Measurements from ENCODE around the gene ABL1.

Gene ABL1

DNA sequence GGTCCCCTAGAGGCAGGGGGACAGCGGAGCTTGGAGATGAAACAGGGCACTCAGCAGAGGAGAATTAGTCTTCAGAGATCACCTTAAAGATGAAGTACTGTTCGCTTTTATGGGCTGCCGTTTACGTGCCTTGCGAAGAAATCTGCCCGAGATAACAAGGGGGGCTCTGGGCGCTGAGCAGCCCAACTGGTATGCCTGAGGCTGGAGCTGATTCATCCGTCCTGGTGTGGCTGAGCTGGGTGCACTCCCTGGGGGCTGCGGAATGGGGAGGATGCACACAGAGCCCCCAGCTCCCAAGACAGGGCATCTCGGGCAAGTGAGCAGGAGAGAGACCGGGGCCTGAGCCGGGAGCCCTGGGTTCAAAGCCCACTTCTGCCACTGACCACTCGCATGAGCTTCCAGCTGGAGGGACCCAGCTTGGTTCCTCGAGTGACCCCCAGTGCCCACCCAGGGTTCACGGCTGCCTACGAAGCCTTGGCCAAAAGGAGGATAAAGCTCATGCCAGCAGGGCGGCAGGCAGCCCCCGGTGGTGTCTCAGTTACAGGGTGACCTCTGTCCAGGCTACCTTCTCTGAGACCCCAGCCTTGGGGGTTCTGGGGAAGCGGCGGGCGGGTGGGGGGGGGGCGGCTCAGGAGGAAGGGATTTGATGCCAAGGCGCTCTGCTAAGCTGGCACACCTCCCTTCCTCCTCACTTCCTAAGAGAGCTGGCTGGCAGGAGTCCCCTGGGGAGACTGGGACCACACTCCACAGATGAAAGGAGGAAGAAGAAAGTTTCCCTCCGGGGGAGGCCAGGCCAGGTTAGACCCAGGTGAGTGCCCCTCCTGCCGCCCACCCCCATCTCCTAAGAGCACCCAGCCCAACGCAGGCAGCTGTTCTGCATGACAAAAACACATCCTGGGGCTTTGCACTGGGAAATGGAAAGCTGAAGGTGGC lies 98.3 kb downstream of the ABL1 start:
- Histone ChIP-seq H3K36me3 (ENCODE audit: control insufficient read depth in 2 of 2, insufficient read depth in 2 of 2, low read length in 2 of 2) (no peaks in the 10 kb centered on the region), H3K4me3 (ENCODE audit: low read length in 2 of 2) (no peak overlapping the region), H3K4me1 (ENCODE audit: control insufficient read depth in 2 of 2, insufficient read depth in 2 of 2, low read length in 2 of 2) (peaks cover 2 to 5% of the 10 kb centered on the region in 2 donors), H3K27ac (ENCODE audit: low read depth in 2 of 2, low read length in 2 of 2) (no peak overlapping the region), H3K9me3 (ENCODE audit: control insufficient read depth in 2 of 2, low read length in 2 of 2) (no peaks in the 10 kb centered on the region), H3K9ac (ENCODE audit: low read depth in 1 of 2, low read length in 2 of 2) (no peak overlapping the region), H3K27me3 (ENCODE audit: control insufficient read depth in 2 of 2, insufficient read depth in 2 of 2, low read length in 2 of 2) (peaks cover 9 to 27% of the 10 kb centered on the region in 2 donors)

DNA sequence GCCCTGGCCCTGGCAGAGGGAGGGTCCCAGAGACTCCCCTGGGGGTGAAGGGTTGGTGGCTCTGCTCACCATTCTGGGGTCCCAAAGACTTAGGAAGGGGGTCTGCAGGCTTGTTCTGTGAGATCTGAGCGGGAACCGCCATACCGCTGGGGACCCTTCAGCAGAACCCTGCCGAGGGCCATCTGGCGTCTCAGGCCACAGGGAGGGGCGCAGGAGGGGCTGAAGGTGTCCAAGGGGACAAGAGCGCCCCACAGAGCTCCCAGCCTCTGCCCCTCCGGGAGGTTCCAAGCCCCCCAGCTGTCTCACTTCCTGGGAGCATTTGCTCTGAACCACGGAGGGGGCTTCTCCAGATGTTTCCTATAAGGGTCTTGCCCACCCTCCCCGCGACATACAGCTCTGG lies 99.2 kb downstream of the ABL1 start:
- Histone ChIP-seq H3K4me3 (ENCODE audit: low read length in 2 of 2) (no peak overlapping the region), H3K27me3 (ENCODE audit: control insufficient read depth in 2 of 2, insufficient read depth in 2 of 2, low read length in 2 of 2) (peaks cover 9 to 27% of the 10 kb centered on the region in 2 donors), H3K4me1 (ENCODE audit: control insufficient read depth in 2 of 2, insufficient read depth in 2 of 2, low read length in 2 of 2) (peaks cover 3 to 9% of the 10 kb centered on the region in 2 donors), H3K27ac (ENCODE audit: low read depth in 2 of 2, low read length in 2 of 2) (no peak overlapping the region), H3K9me3 (ENCODE audit: control insufficient read depth in 2 of 2, low read length in 2 of 2) (no peaks in the 10 kb centered on the region), H3K36me3 (ENCODE audit: control insufficient read depth in 2 of 2, insufficient read depth in 2 of 2, low read length in 2 of 2) (no peaks in the 10 kb centered on the region), H3K9ac (ENCODE audit: low read depth in 1 of 2, low read length in 2 of 2) (no peak overlapping the region)

DNA sequence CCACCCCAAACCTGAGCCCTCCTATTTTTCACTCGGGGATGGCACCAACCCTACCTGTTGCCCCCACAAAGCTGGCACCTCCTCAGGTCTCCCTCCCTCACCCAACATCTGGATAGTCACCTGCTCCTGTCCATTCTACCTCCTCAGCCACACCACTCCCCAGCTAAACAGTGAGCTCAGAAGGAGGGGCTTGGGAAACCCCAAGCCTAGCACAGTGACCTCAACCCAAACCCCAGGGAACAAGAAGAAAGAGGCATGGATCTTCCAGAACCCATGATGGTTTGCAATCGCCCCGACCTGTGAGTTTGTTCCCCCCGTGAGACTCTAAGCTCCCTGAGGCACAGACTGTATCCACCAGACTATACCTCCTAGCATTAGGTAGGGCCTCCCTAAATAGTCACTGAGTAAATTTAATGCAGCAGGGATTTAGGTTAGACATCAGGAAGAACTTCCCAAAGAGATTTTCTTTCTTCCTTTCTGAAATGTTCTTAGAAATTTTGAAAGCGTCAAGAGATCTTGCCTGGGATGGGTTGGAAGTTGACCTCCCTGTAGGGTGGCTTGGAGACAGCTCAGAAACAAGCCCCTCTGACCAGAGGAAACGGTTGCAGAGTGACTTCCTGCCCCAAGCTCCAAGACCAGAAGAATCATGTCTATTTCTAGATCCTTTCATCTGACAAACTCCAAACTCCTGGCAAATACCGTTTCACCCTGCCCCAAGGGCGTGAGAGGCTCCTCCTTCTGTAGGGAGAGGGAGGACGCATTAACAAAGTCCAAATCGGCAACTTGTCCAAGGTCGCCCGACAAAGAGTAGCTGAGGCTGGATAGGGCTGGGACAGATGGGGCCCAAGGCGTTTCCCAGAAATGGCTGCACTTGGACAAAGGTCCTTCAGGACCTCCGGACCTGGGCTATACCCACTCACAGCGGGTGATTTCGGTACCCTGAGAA lies 99.9 kb downstream of the ABL1 start:
- Histone ChIP-seq H3K9me3 (ENCODE audit: control insufficient read depth in 2 of 2, low read length in 2 of 2) (no peaks in the 10 kb centered on the region), H3K4me1 (ENCODE audit: control insufficient read depth in 2 of 2, insufficient read depth in 2 of 2, low read length in 2 of 2) (peaks cover 5 to 9% of the 10 kb centered on the region in 2 donors), H3K9ac (ENCODE audit: low read depth in 1 of 2, low read length in 2 of 2) (no peak overlapping the region), H3K27ac (ENCODE audit: low read depth in 2 of 2, low read length in 2 of 2) (no peak overlapping the region), H3K36me3 (ENCODE audit: control insufficient read depth in 2 of 2, insufficient read depth in 2 of 2, low read length in 2 of 2) (no peaks in the 10 kb centered on the region), H3K27me3 (ENCODE audit: control insufficient read depth in 2 of 2, insufficient read depth in 2 of 2, low read length in 2 of 2) (peaks cover 9 to 27% of the 10 kb centered on the region in 2 donors), H3K4me3 (ENCODE audit: low read length in 2 of 2) (no peak overlapping the region)

DNA sequence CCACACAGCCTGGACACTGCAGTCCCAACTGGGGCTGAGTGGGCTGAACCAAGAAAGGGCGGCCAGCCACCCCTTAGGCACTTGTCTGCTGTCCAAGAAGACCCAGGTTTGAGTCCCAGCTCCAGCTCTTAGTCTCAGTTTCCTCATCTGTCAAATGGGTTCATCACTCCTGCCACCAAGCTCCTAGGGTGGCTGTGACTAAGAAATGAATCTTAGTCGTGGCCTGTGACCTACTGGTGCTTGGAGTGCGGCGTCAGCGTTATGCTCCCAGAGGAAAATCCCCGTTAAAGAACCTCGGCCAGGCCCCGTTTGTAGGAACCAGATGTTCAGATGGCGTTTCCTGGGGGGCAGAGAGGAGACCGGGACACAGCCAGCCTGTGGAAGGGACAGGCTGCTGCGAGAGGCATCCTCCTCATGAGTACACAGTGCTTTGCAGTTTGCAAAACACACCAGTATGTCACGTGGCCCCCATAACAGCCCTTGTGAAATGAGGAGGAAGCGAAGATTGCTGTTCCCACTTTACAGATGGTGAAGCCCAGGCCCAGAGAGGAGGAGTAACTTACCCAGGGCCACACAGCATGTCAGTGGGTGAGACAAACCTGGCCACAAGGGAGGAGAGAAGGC lies 100.7 kb downstream of the ABL1 start:
- Histone ChIP-seq H3K4me1 (ENCODE audit: control insufficient read depth in 2 of 2, insufficient read depth in 2 of 2, low read length in 2 of 2) (peaks cover 5 to 15% of the 10 kb centered on the region in 2 donors), H3K9ac (ENCODE audit: low read depth in 1 of 2, low read length in 2 of 2) (no peak overlapping the region), H3K27me3 (ENCODE audit: control insufficient read depth in 2 of 2, insufficient read depth in 2 of 2, low read length in 2 of 2) (peaks cover 12 to 32% of the 10 kb centered on the region in 2 donors), H3K4me3 (ENCODE audit: low read length in 2 of 2) (no peak overlapping the region), H3K9me3 (ENCODE audit: control insufficient read depth in 2 of 2, low read length in 2 of 2) (no peaks in the 10 kb centered on the region), H3K27ac (ENCODE audit: low read depth in 2 of 2, low read length in 2 of 2) (no peak overlapping the region), H3K36me3 (ENCODE audit: control insufficient read depth in 2 of 2, insufficient read depth in 2 of 2, low read length in 2 of 2) (no peaks in the 10 kb centered on the region)

DNA sequence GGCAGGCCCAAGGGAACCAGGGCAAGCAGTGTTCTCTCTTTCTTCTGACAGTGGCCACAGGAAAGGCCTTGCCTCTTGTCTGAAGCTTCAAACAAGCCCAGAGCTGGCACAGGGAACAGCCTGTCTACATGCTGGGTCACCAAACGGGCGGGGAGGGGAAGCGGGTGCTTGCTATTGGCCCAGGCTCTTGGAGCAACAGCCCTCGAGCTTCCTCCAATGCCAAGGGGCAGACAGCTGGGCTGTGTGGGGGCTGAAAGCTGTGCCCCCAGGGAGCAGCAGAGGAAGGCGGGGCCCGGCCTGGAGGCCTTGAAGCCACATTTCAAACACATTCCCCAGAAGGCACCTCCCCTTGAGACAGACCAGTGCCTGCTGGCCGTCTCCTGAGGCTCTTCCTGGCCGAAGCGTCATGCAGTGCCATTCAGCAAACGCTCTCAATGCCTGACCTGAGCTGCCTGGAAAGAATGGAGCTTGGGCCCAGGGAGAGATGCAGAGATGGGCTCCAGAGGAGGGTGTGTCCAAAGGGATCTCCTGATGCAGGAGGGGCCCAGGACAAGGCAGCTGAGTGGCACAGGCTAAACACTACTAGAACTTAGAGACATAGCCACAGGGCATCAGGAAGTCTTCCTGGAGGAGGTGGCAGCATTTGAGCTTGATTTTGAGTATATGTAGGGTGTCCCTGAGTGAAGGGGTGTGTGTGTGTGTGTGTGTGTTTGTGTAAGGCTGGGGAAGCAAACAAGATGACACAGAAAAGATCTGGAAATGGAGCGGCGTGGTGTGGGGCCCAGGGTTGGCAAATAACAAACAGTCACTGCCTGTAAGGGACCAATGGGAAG lies 101.4 kb downstream of the ABL1 start:
- no peak overlapping the region for H3K9ac ChIP-seq (ENCODE audit: low read depth in 1 of 2, low read length in 2 of 2)
- H3K36me3 ChIP-seq (ENCODE audit: control insufficient read depth in 2 of 2, insufficient read depth in 2 of 2, low read length in 2 of 2), result no peaks in the 10 kb centered on the region
- H3K4me3 ChIP-seq (ENCODE audit: low read length in 2 of 2), result no peak overlapping the region
- H3K27me3 ChIP-seq (ENCODE audit: control insufficient read depth in 2 of 2, insufficient read depth in 2 of 2, low read length in 2 of 2), result peaks cover 12 to 32% of the 10 kb centered on the region in 2 donors
- peaks cover 5 to 15% of the 10 kb centered on the region in 2 donors for H3K4me1 ChIP-seq (ENCODE audit: control insufficient read depth in 2 of 2, insufficient read depth in 2 of 2, low read length in 2 of 2)
- no peak overlapping the region for H3K27ac ChIP-seq (ENCODE audit: low read depth in 2 of 2, low read length in 2 of 2)
- H3K9me3 ChIP-seq (ENCODE audit: control insufficient read depth in 2 of 2, low read length in 2 of 2), result no peaks in the 10 kb centered on the region

Measured in mucosa of rectum (tissue), 2 donors.